GM15510 (cell line): Measurements from ENCODE around the gene DDX25.

Source experiments
- POLR2A ChIP-seq: IDR thresholded peaks from 3 replicates; pipeline ENCODE4 v1.6.1; 2011; ENCODE audit warnings: borderline replicate concordance; ENCODE audit not compliant: insufficient read length; ENCODE audit errors: extremely low read depth

DDX25 gene

GRCh38 chr11:125968354-125968753 is 64.0 kb downstream of the DDX25 start:
- no peak for TF ChIP-seq POLR2A

- TF ChIP-seq POLR2A, result no peak
Observed at GRCh38 chr11:125971618-125972017, 67.3 kb downstream of the DDX25 start.

DNA sequence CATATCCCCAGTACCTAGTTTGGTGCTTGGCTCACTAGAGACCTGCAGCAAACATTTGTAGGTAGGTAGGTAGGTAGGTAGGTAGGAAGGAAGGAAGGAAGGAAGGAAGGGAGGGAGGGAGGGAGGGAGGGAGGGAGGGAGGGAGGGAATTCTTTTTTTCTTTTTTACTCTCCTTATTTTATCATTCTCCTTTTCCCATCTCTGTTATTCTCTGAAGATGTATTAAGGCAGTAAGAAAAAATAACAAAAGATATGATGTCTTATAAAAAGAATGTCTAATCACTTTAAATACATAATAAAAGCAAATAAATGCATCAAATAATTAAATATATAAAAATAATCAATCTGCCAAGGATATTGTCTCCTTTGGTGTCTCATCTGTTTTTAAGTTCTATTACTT is 70.0 kb downstream of the DDX25 start:
- no peak for TF ChIP-seq POLR2A

DNA sequence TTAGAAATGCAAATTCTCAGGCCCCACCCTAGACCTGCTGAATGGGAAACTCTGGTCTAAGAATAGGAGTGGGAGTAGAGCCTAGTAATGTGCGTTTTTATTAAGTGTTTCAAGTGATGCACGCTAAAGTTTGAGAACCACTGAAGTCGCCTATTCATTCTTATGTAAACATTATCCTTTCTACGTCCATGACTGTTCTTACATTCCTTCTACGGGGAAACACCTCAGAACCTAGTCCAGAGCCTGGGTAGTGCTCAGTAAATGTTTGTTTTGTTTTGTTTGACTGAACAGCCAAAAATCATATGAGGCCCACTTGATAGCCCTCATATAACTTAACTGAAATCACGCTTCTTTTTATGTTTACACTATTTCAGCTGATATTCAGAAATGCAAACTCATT is 71.3 kb downstream of the DDX25 start:
- no peak for TF ChIP-seq POLR2A

DNA sequence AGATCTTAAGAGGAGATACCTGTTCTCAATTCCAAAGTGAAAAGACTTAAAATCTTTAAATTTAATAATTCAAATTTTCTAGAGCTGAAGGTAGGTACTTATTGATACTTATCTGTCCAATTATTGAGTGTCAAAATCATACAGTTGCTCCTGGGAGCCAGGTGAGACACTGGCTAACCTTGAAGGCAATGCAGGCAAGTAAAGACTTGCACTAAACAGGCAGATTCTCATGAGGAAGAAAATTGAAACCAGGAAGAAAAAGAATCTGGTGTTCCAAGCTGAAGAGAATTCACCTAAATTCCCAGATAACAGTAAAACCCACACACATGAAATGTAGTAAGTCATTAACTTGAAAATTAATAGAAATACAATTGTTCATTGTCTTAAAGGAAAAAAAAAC is 71.8 kb downstream of the DDX25 start:
- TF ChIP-seq POLR2A, result no peak

DNA sequence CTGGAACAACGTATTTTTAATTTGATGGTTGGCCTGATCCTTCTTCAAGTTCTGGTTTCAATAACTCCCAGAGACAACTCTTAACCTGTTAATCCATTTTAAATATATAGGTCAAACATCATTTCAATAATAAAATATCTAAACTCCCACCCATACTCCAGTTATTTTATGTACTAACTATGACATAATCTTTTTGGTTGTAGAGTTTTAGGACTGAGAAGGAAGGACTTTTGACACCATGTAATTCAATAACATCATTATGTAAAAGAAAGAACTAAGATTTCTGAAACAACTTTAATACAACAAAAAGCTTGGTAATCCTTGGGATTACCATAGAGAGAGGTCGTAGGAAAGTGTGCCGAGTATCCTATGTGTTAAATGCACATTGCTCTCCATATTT is 73.0 kb downstream of the DDX25 start:
- TF ChIP-seq POLR2A, result no peak

DNA sequence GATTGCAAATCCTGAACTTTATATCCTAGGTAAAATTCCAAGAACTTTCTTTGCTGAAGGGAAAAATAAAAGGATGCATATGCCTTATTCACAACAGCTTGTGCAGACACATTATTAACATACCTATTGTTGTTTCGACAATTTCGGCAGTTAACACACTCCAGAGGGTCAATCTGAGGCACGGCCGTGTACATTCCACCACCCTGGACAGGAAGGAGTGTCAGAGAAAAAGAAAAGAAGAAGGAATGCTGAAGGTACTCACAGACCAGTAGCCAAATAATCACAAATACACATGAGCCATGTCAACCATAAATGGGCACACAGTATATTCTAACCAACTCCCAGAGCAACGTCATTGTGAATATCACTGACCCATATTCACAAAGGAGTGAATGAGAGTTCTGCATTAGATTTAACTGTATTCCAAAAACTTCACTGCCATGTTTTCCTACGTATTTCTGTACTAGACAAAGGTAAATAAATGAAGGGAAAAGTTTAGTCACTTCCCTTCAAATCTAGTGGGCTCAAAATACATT is 73.9 kb downstream of the DDX25 start:
- TF ChIP-seq POLR2A, result no peak
